Activated T-cell treated with anti-CD3 and anti-CD28 coated beads, Interleukin-2, amount 50 U/mL, for 4 hours (primary cell): Measurements from ENCODE around the gene ZNF74. TPM values are rescaled to one million over a fixed set of nuclear protein-coding genes. Genes with fewer than 3 reads are reported as not detected.
A peak's percentile ranks its signal among the peaks of the same experiment; 100 is the strongest.
"Not testable (repeated sequence)": the region's sequence is repeated elsewhere in the genome, so short reads cannot be mapped to it uniquely, and the experiment has no call there.

ENCODE experiments used
- ATAC-seq, 2 donors: fragments of 200-7000 bp; cut with Tn5 transposase; one replicate each; pipeline ENCODE4 v1.10.0; 2021
- DNase-seq: peaks from one replicate; pipeline ENCODE4 v3.0.0-alpha.2; 2020
- H3K27me3 Mint-ChIP-seq: one replicate; pipeline ENCODE4 v1.8.0; 2021; ENCODE audit warnings: low read depth, mixed read lengths
- H3K36me3 Mint-ChIP-seq: one replicate; pipeline ENCODE4 v1.8.0; 2022; ENCODE audit warnings: mixed read lengths; ENCODE audit not compliant: insufficient read depth
- H3K4me1 Mint-ChIP-seq: one replicate; pipeline ENCODE4 v1.8.0; 2021; ENCODE audit warnings: low read depth, mixed read lengths
- H3K4me3 Mint-ChIP-seq: one replicate; pipeline ENCODE4 v1.8.0; 2021; ENCODE audit warnings: mild to moderate bottlenecking, moderate library complexity, mixed read lengths
- H3K9me3 Mint-ChIP-seq: one replicate; pipeline ENCODE4 v1.8.0; 2021; ENCODE audit warnings: mixed read lengths
- total RNA-seq, 3 donors: library from RNA; stranded (reverse); gene quantifications; one replicate each; pipeline ENCODE4 v1.2.1, GENCODE V29; 2021

The ZNF74 gene
- total RNA-seq, 3 donors from 2014 or later = 16.4 to 21.1 (median 19.4) TPM

- H3K36me3 Mint-ChIP-seq, H3K9me3 Mint-ChIP-seq, H3K4me3 Mint-ChIP-seq, H3K27me3 Mint-ChIP-seq, DNase-seq: not testable (repeated sequence)
- H3K4me1 Mint-ChIP-seq = peaks cover 13% of the 10 kb centered on the region
- ATAC-seq = peak in 1 of 2 donors; percentile 48
Observed at GRCh38 chr22:20364335-20365260, 29.4 kb upstream of the ZNF74 start.

- not testable (repeated sequence) for H3K4me3 Mint-ChIP-seq, H3K36me3 Mint-ChIP-seq, H3K27me3 Mint-ChIP-seq, H3K9me3 Mint-ChIP-seq, ATAC-seq, DNase-seq
- peaks cover 13% of the 10 kb centered on the region for H3K4me1 Mint-ChIP-seq
Observed at GRCh38 chr22:20366841-20367240, 27.1 kb upstream of the ZNF74 start.

GRCh38 chr22:20368875-20369274 is 25.1 kb upstream of the ZNF74 start:
- ATAC-seq, H3K27me3 Mint-ChIP-seq, DNase-seq, H3K36me3 Mint-ChIP-seq, H3K9me3 Mint-ChIP-seq, H3K4me3 Mint-ChIP-seq: not testable (repeated sequence)
- peaks cover 10% of the 10 kb centered on the region for H3K4me1 Mint-ChIP-seq

GRCh38 chr22:20371687-20372086 is 22.3 kb upstream of the ZNF74 start:
- not testable (repeated sequence) for H3K36me3 Mint-ChIP-seq, H3K27me3 Mint-ChIP-seq, H3K4me3 Mint-ChIP-seq, H3K4me1 Mint-ChIP-seq, ATAC-seq, DNase-seq, H3K9me3 Mint-ChIP-seq

GRCh38 chr22:20372406-20372854 is 21.5 kb upstream of the ZNF74 start:
- not testable (repeated sequence) for H3K4me1 Mint-ChIP-seq, H3K4me3 Mint-ChIP-seq, H3K27me3 Mint-ChIP-seq, H3K36me3 Mint-ChIP-seq, H3K9me3 Mint-ChIP-seq, DNase-seq, ATAC-seq

GRCh38 chr22:20373195-20373706 is 20.7 kb upstream of the ZNF74 start:
- H3K27me3 Mint-ChIP-seq = not testable (repeated sequence)

GRCh38 chr22:20374130-20374529 is 19.8 kb upstream of the ZNF74 start:
- not testable (repeated sequence) for H3K27me3 Mint-ChIP-seq, H3K36me3 Mint-ChIP-seq, H3K4me1 Mint-ChIP-seq, ATAC-seq, H3K9me3 Mint-ChIP-seq, DNase-seq, H3K4me3 Mint-ChIP-seq

More at GRCh38 chr22:20373195-20373706, 20.7 kb upstream of the ZNF74 start:
- not testable (repeated sequence) for ATAC-seq, H3K4me3 Mint-ChIP-seq, H3K4me1 Mint-ChIP-seq, H3K9me3 Mint-ChIP-seq, DNase-seq, H3K36me3 Mint-ChIP-seq

GRCh38 chr22:20376281-20376680 is 17.7 kb upstream of the ZNF74 start:
- H3K9me3 Mint-ChIP-seq, H3K36me3 Mint-ChIP-seq, H3K4me1 Mint-ChIP-seq, ATAC-seq, DNase-seq, H3K27me3 Mint-ChIP-seq, H3K4me3 Mint-ChIP-seq: not testable (repeated sequence)

GRCh38 chr22:20376983-20377382 is 17.0 kb upstream of the ZNF74 start:
- H3K27me3 Mint-ChIP-seq, H3K9me3 Mint-ChIP-seq, DNase-seq, H3K4me1 Mint-ChIP-seq, ATAC-seq, H3K36me3 Mint-ChIP-seq, H3K4me3 Mint-ChIP-seq: not testable (repeated sequence)

- ATAC-seq = no peak
- peaks cover 3% of the 10 kb centered on the region for H3K27me3 Mint-ChIP-seq
- peaks cover 3% of the 10 kb centered on the region for H3K9me3 Mint-ChIP-seq
- no peaks in the 10 kb centered on the region for H3K4me1 Mint-ChIP-seq
- H3K4me3 Mint-ChIP-seq = no peak overlapping the region
- H3K36me3 Mint-ChIP-seq = peaks cover 2% of the 10 kb centered on the region
- DNase-seq = no peak
Observed at GRCh38 chr22:20378110-20378509, 15.8 kb upstream of the ZNF74 start.

- H3K4me1 Mint-ChIP-seq, H3K27me3 Mint-ChIP-seq, H3K4me3 Mint-ChIP-seq, H3K36me3 Mint-ChIP-seq, DNase-seq, H3K9me3 Mint-ChIP-seq, ATAC-seq: not testable (repeated sequence)
Observed at GRCh38 chr22:20378684-20379083, 15.3 kb upstream of the ZNF74 start.

- no peak for DNase-seq
- H3K36me3 Mint-ChIP-seq = no peaks in the 10 kb centered on the region
- no peaks in the 10 kb centered on the region for H3K9me3 Mint-ChIP-seq
- no peak for ATAC-seq
- peaks cover 3% of the 10 kb centered on the region for H3K27me3 Mint-ChIP-seq
- H3K4me1 Mint-ChIP-seq = no peaks in the 10 kb centered on the region
- no peak overlapping the region for H3K4me3 Mint-ChIP-seq
Observed at GRCh38 chr22:20380486-20380885, 13.5 kb upstream of the ZNF74 start.

- Mint-ChIP-seq H3K36me3 (no peaks in the 10 kb centered on the region), H3K9me3 (no peaks in the 10 kb centered on the region), H3K4me1 (no peaks in the 10 kb centered on the region), H3K27me3 (peaks cover 5% of the 10 kb centered on the region), H3K4me3 (no peak overlapping the region)
- DNase-seq = no peak
- no peak for ATAC-seq
Observed at GRCh38 chr22:20383538-20383937, 10.4 kb upstream of the ZNF74 start.

- Mint-ChIP-seq H3K36me3 (no peaks in the 10 kb centered on the region), H3K27me3 (peaks cover 5% of the 10 kb centered on the region), H3K9me3 (no peaks in the 10 kb centered on the region), H3K4me1 (no peaks in the 10 kb centered on the region), H3K4me3 (no peak overlapping the region)
- DNase-seq (no peak), ATAC-seq (no peak)
Observed at GRCh38 chr22:20384171-20384570, 9.8 kb upstream of the ZNF74 start.

GRCh38 chr22:20384865-20385264 is 9.1 kb upstream of the ZNF74 start:
- Mint-ChIP-seq H3K4me1 (no peaks in the 10 kb centered on the region), H3K27me3 (peaks cover 5% of the 10 kb centered on the region), H3K36me3 (no peaks in the 10 kb centered on the region), H3K9me3 (no peaks in the 10 kb centered on the region), H3K4me3 (no peak overlapping the region)
- ATAC-seq (no peak), DNase-seq (no peak)
